T-helper 17 cell (primary cell): ENCODE data around the gene MRPS27. TPM values are rescaled to one million over a fixed set of nuclear protein-coding genes. Genes with fewer than 3 reads are reported as not detected.

Experiments used
- total RNA-seq, 4 donors: library from RNA in 2 of 4; stranded (reverse) in 2 of 4; gene quantifications; one replicate each; pipeline ENCODE4 v1.2.3 and lab custom pipeline; 2022 to 2026

Gene MRPS27
- total RNA-seq, 2 donors from 2014 or later = 37.8 to 39.3 TPM

Other genes with a start within 250 kb of the MRPS27 start
- 1 to 10 TPM in 1 of 2 donors, under 1 TPM in 1; 0.05 to 1.4 TPM for gene MAP1B, start 212.8 kb downstream of the MRPS27 start, total RNA-seq
- gene PTCD2, start 133 bp upstream of the MRPS27 start, total RNA-seq = 1 to 10 TPM; 4.0 to 5.9 TPM
- gene ZNF366, start 187.2 kb upstream of the MRPS27 start, total RNA-seq = under 1 TPM in 1 of 2 donors, not detected in 1; 0.39 TPM